GM12874 (cell line): ENCODE measurements around the gene FOXQ1.

ENCODE experiments used
- TF ChIP-seq, protein P1 (sequence below): IDR thresholded peaks from 2 replicates; pipeline ENCODE4 v1.5.1; 2011; ENCODE audit warnings: low read depth, mild to moderate bottlenecking, control low read depth, low read length, moderate library complexity; ENCODE audit not compliant: insufficient read depth

Gene FOXQ1

DNA sequence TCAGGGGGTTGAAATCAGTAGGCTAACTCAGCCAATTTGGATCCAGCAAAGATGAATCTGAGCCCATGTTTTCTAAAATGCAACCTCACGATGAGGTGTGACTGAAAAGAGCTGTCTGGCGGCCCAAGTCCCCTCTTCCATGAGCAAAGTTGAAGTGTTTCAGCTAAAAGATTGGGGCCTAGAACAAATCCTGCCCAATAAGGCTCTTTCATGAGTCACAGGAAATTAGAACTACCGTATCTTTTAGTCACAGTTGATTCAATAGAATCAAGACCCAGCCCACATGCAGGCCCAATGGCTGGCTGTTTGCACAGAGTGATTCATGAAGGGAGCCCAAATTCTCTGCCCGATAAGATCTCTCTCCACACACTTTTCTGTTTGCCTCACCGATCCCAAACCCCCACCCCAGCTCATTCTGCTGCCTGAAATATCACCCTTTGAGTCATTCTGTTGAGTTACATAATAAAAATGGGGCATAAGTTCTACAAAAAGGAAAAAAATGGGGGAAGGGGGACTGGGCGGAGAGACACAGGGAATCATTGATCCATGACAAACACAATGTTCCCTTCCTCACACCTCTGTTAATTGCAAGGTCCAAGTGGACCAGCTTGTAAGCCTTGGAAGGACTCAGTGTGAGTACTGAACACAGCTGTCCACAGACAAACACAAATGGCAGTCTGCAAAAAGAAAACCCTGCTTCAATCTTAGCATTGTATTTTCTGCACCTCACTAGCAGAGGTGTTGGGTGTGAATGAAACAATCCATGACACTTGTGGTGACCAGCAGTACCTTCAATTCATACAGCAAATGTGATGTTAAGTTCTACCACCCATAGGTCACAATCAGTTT is 13.8 kb downstream of the FOXQ1 start:
- TF ChIP-seq, protein P1, sequence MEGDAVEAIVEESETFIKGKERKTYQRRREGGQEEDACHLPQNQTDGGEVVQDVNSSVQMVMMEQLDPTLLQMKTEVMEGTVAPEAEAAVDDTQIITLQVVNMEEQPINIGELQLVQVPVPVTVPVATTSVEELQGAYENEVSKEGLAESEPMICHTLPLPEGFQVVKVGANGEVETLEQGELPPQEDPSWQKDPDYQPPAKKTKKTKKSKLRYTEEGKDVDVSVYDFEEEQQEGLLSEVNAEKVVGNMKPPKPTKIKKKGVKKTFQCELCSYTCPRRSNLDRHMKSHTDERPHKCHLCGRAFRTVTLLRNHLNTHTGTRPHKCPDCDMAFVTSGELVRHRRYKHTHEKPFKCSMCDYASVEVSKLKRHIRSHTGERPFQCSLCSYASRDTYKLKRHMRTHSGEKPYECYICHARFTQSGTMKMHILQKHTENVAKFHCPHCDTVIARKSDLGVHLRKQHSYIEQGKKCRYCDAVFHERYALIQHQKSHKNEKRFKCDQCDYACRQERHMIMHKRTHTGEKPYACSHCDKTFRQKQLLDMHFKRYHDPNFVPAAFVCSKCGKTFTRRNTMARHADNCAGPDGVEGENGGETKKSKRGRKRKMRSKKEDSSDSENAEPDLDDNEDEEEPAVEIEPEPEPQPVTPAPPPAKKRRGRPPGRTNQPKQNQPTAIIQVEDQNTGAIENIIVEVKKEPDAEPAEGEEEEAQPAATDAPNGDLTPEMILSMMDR = no peak

GRCh38 chr6:1326535-1327121 is 14.7 kb downstream of the FOXQ1 start:
- TF ChIP-seq, protein P1 = no peak

DNA sequence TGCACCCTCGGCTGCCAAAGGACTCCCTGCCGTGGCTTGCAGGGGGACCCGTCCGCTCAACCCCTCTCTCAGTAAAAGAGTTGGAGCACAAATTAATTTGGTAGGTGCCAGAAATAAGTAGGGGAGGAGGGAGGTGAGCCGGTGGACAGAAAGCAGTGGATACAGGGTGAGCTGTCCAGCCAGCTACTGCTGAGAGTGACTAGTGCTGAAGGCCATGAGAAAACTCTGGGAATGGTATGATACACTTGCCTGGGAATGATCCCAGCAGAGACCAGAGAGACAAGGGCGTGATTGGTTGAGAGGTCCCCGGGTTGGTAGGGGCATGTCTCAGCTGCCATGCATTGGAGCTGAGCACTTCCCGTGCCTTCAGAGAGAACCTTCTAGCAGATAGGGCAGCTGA is 15.7 kb downstream of the FOXQ1 start:
- TF ChIP-seq, protein P1 = no peak

DNA sequence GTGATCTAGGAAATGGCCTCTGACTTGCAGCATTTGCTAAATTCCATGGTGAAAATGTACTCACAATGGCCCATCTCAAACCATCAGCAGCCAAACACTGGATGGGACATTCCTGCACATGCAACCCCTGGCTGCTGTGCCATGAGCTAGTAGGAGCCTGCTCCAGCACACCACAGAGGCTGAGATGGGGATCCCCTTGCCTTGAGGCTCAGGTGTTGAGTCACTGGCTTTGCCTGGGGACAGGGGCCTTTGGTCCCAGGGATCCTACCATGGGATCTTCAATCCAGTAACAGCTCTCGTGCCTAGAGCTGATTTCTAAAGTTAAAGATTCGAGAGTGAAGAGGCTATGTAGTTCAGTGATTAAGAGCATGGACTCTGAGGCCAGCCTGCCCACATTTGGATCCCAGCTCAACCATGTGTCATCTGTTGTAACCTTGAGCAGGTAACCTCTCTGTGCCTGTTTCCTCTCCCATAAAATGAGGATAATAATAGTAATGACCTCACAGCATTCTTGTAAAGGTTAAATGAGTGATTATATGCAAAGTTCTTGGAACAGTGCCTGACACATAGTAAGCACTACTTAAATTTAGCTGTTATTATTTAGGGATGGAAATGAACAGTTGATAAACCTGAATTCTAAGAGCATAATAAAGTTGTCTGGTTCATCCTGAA is 16.4 kb downstream of the FOXQ1 start:
- TF ChIP-seq, protein P1 = no peak

DNA sequence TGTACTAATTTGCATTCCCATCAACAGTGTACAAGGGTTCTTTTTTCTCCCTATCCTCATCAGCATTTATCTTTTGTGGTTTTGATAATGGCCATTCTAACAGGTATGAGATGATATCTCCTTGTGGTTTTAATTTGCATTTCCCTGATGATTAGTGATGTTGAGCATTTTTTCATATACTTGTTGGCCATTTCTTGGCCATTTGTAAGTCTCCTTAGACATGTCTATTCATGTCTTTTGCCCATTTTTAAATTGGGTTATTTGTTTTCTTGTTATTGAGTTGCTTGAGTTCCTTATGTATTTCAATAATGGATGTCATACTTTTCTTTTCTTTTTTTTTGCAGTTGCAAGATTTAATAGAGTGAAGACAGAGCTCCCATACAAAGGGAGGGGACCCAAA is 17.8 kb downstream of the FOXQ1 start:
- TF ChIP-seq, protein P1 = no peak

DNA sequence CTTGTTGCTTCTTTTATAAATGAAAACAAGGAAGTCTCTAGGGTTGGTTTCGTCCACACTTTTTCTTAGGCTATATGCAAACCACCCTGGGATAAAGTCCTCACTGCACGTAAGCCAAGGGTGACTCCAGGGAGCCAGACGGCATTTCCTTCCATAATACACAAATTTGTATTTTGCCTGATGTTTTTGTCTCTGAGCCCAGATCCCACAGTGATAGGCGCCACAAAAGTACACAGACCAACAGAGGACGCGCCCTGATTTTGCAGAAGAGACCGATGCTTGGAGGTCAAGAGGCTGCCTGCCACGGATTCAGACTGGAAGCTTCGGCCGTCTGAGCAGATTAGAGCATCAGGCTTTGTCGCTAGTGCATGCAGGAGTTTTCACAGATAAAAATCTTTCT is 22.8 kb downstream of the FOXQ1 start:
- TF ChIP-seq, protein P1 = no peak

GRCh38 chr6:1335367-1336037 is 23.6 kb downstream of the FOXQ1 start:
- TF ChIP-seq, protein P1 = no peak
